Hepatocyte (in vitro differentiated cells): Measurements from ENCODE around the gene IGSF8.

Experiments
- EZH2phosphoT487 ChIP-seq: fragments of 200-600 bp; sonication (generic); IDR thresholded peaks from one replicate; pipeline ENCODE4 v1.6.1; 2018; ENCODE audit warnings: antibody characterized with exemption, mild to moderate bottlenecking, low read depth, moderate library complexity; ENCODE audit not compliant: unreplicated experiment, severe bottlenecking
- TF ChIP-seq, protein P1 (sequence below): fragments of 200-600 bp; sonication (generic); IDR thresholded peaks from 2 replicates; pipeline ENCODE4 v1.5.1; 2016; ENCODE audit warnings: antibody characterized with exemption, mild to moderate bottlenecking; ENCODE audit not compliant: poor library complexity

DNA sequence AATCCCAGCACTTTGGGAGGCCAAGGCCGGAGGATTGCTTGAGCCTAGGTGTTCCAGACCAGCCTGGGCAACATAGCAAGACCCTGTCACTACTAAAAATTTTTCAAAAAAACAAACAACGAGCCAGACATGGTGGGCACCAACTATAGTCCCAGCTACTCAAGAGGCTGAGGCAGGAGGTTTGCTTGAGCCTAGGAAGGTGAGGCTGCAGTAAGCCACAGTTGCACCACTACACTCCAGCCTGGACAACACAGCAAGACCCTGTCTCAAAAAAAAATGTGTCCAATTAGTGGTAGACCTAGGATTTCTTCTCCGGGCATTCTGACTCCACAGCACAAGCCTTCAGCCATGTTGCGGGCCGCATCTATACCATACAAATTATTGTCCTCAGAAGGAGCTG is 6.7 kb upstream of the IGSF8 start:
- TF ChIP-seq, protein P1, sequence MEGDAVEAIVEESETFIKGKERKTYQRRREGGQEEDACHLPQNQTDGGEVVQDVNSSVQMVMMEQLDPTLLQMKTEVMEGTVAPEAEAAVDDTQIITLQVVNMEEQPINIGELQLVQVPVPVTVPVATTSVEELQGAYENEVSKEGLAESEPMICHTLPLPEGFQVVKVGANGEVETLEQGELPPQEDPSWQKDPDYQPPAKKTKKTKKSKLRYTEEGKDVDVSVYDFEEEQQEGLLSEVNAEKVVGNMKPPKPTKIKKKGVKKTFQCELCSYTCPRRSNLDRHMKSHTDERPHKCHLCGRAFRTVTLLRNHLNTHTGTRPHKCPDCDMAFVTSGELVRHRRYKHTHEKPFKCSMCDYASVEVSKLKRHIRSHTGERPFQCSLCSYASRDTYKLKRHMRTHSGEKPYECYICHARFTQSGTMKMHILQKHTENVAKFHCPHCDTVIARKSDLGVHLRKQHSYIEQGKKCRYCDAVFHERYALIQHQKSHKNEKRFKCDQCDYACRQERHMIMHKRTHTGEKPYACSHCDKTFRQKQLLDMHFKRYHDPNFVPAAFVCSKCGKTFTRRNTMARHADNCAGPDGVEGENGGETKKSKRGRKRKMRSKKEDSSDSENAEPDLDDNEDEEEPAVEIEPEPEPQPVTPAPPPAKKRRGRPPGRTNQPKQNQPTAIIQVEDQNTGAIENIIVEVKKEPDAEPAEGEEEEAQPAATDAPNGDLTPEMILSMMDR, result no peak
- TF ChIP-seq EZH2phosphoT487, result no peak
